Measurements from ENCODE around the gene CD79A.

- TF ChIP-seq CTCF (IDR thresholded peaks at IDR 0.05; ENCODE audit: poor library complexity, severe bottlenecking) (no peak), EP300 (conservative IDR thresholded peaks at IDR 0.05; ENCODE audit: poor library complexity, severe bottlenecking) (no peak), EZH2 (IDR thresholded peaks at IDR 0.05; ENCODE audit: borderline replicate concordance, insufficient read depth, low read length, poor library complexity, severe bottlenecking) (no peak)
Measured at GRCh38 chr19:41919948-41920712, 43.1 kb downstream of the CD79A start.

Measured in neural cell (in vitro differentiated cells).